Adrenal gland (tissue), 5 donors: Measurements from ENCODE around the gene PCDH9.
"Not testable (repeated sequence)": the region's sequence is repeated elsewhere in the genome, so short reads cannot be mapped to it uniquely, and the experiment has no call there.

ENCODE experiments used
- POLR2A ChIP-seq, 2 donors: fragments of 450-650 bp; IDR thresholded peaks; one replicate each; pipeline ENCODE4 v1.6.1; 2017; ENCODE audit warnings: antibody characterized with exemption in 2 of 2, mild to moderate bottlenecking in 2 of 2, moderate library complexity in 1 of 2
- TF ChIP-seq, protein P1 (sequence below), 6 experiments: fragments of 450-650 bp in 4 of 6; fragments of 200-600 bp in 2 of 6; sonication (generic) in 1 of 6; IDR thresholded peaks; 1 replicate in 5 of 6; 2 replicates in 1 of 6; pipeline versions ENCODE4 v1.5.1 to v1.8.0; 2016 to 2021; ENCODE audit warnings: antibody characterized with exemption in 6 of 6, mild to moderate bottlenecking in 2 of 6, moderate library complexity in 1 of 6
- donor health status: DM: no; HTN: no; CAD: no.

DNA sequence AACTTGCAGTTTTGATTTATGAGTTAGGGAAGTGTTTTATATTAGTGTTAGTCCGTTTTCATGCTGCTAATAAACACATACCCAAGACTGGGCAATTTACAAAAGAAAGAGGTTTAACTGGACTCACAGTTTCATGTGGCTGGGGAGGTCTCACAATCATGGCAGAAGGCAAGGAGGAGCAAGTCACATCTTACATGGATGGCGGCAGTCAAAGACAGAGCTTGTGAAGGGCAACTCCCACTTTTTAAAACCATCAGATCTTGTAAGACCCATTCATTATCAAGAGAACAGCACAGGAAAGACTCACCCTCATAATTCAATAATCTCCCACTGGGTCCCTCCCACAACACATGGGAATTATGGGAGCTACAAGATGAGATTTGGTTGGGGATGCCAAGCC is 349.0 kb downstream of the PCDH9 start:
- TF ChIP-seq, protein P1, sequence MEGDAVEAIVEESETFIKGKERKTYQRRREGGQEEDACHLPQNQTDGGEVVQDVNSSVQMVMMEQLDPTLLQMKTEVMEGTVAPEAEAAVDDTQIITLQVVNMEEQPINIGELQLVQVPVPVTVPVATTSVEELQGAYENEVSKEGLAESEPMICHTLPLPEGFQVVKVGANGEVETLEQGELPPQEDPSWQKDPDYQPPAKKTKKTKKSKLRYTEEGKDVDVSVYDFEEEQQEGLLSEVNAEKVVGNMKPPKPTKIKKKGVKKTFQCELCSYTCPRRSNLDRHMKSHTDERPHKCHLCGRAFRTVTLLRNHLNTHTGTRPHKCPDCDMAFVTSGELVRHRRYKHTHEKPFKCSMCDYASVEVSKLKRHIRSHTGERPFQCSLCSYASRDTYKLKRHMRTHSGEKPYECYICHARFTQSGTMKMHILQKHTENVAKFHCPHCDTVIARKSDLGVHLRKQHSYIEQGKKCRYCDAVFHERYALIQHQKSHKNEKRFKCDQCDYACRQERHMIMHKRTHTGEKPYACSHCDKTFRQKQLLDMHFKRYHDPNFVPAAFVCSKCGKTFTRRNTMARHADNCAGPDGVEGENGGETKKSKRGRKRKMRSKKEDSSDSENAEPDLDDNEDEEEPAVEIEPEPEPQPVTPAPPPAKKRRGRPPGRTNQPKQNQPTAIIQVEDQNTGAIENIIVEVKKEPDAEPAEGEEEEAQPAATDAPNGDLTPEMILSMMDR (IDR thresholded peaks at IDR 0.05) = not testable (repeated sequence)
- not testable (repeated sequence) for TF ChIP-seq POLR2A (IDR thresholded peaks at IDR 0.05)
